OCI-LY7 (cell line): ENCODE data around the gene HCN1. TPM values are rescaled to one million over a fixed set of nuclear protein-coding genes. Genes with fewer than 3 reads are reported as not detected.

ENCODE experiments used
- BruUV-seq: library from RNA; stranded (reverse); fragments of 400-500 nt; replicated peaks from 2 replicates; lab custom pipeline; 2021; lab: Mats Ljungman, UMichigan
- CTCF ChIA-PET: fragments of 300-600 bp; sonication (Branson Sonifier 250); formaldehyde crosslinking; loops from one replicate; lab custom pipeline; 2022; ENCODE audit warnings: antibody characterized with exemption; ENCODE audit not compliant: unreplicated experiment; lab: Charles Lee
- POLR2A ChIA-PET: fragments of 300-600 bp; sonication (Branson Sonifier 250); formaldehyde crosslinking; loops from one replicate; lab custom pipeline; 2022; ENCODE audit warnings: antibody characterized with exemption; lab: Charles Lee
- DNase-seq: peaks from one replicate; pipeline ENCODE4 v3.0.0-alpha.2; 2015; ENCODE audit warnings: low spot score
- H2AFZ ChIP-seq: fragments of 200-600 bp; sonication (generic), shearing (Covaris generic); 2 replicates; pipeline ENCODE4 v1.6.1; 2014; ENCODE audit warnings: mild to moderate bottlenecking, antibody characterized with exemption, low read length, moderate library complexity
- H3K27ac ChIP-seq: fragments of 200-600 bp; sonication (generic); 2 replicates; pipeline ENCODE4 v1.5.1; 2014; ENCODE audit warnings: mixed run types, low read depth, mild to moderate bottlenecking, moderate library complexity, low read length, inconsistent platforms; ENCODE audit not compliant: poor library complexity, severe bottlenecking
- H3K36me3 ChIP-seq: fragments of 200-600 bp; sonication (generic); 2 replicates; pipeline ENCODE4 v1.6.1; 2014; ENCODE audit warnings: mild to moderate bottlenecking, antibody characterized with exemption, low read length, moderate library complexity, mixed read lengths; ENCODE audit not compliant: insufficient read depth
- H3K4me1 ChIP-seq: fragments of 200-600 bp; sonication (generic); 2 replicates; pipeline ENCODE4 v1.5.1; 2014; ENCODE audit warnings: mild to moderate bottlenecking, low read length; ENCODE audit not compliant: insufficient read depth, poor library complexity, severe bottlenecking
- H3K4me2 ChIP-seq: fragments of 200-600 bp; sonication (generic); 2 replicates; pipeline ENCODE4 v1.6.1; 2014; ENCODE audit warnings: mild to moderate bottlenecking, low read length
- H3K4me3 ChIP-seq: fragments of 200-600 bp; sonication (generic); 2 replicates; pipeline ENCODE4 v1.5.1; 2014; ENCODE audit warnings: mild to moderate bottlenecking, low read depth, low read length; ENCODE audit not compliant: poor library complexity, severe bottlenecking
- H3K79me2 ChIP-seq: fragments of 200-600 bp; sonication (generic); 2 replicates; pipeline ENCODE4 v1.6.1; 2016; ENCODE audit warnings: low read depth, mild to moderate bottlenecking, low read length, moderate library complexity, mixed read lengths; ENCODE audit not compliant: insufficient read depth
- H3K9me2 ChIP-seq: fragments of 200-600 bp; sonication (generic); 2 replicates; pipeline ENCODE4 v1.6.1; 2016; ENCODE audit warnings: mild to moderate bottlenecking, low read length, mixed read lengths; ENCODE audit not compliant: insufficient read depth
- H3K9me3 ChIP-seq: fragments of 200-600 bp; sonication (generic); 2 replicates; pipeline ENCODE4 v1.6.1; 2014; ENCODE audit warnings: mild to moderate bottlenecking, mixed run types, low read length, mixed read lengths
- H4K20me1 ChIP-seq: fragments of 200-600 bp; sonication (generic); 2 replicates; pipeline ENCODE4 v1.6.1; 2014; ENCODE audit warnings: mild to moderate bottlenecking, antibody characterized with exemption, low read length, moderate library complexity, mixed read lengths; ENCODE audit not compliant: insufficient read depth
- EZH2phosphoT487 ChIP-seq: fragments of 200-600 bp; sonication (generic); IDR thresholded peaks from 2 replicates; pipeline ENCODE4 v1.6.1; 2018; ENCODE audit warnings: low read depth, borderline replicate concordance, mild to moderate bottlenecking, mixed run types, antibody characterized with exemption, low read length, moderate library complexity, mixed read lengths
- intact Hi-C: fragments of 100-400 bp; cut with micrococcal nuclease; formaldehyde crosslinking; loops from one replicate; pipeline ENCODE4 v1.10.0; 2022; ENCODE audit not compliant: unreplicated experiment
- total RNA-seq, 2 experiments: library from RNA; depleted of rRNA in 1 of 2; stranded (reverse); fragments of >200 nt in 1 of 2; shearing (Covaris generic) in 1 of 2; gene quantifications; 2 replicates each; pipeline ENCODE4 v1.2.3, GENCODE V29; 2014 to 2022
- TF ChIP-seq, protein P1 (sequence below): fragments of 200-600 bp; sonication (generic); conservative IDR thresholded peaks from 2 replicates; pipeline ENCODE4 v1.5.1; 2014; ENCODE audit warnings: mild to moderate bottlenecking, antibody characterized with exemption, low read length, moderate library complexity, mixed read lengths

HCN1 gene
- total RNA-seq, 2 experiments from 2014 or later = not detected

DNA sequence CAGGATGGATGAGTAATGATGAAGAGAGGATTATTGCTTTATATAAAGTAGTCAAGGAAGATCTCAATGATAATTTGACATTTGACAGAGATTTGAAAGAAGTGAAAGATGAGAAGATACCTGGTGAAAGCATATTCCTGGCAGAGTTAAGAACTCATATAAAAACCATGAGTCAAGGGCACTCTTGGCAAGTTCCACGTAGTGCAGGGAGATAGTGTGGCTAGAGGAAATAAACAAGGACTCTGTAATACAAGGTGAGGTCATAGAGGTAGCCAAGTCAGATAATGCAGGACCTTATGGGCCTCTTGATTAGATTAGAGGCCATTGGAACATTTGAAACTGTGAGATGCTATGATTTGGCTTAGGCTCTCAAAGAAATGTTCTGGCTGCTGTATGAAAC is 72.3 kb downstream of the HCN1 start:
- H3K36me3 ChIP-seq = no peaks in the 10 kb centered on the region
- no peak for DNase-seq
- H4K20me1 ChIP-seq = no peaks in the 10 kb centered on the region
- H2AFZ ChIP-seq = no peak overlapping the region
- no peaks in the 10 kb centered on the region for H3K79me2 ChIP-seq
- H3K4me1 ChIP-seq = no peaks in the 10 kb centered on the region
- H3K9me2 ChIP-seq = no peaks in the 10 kb centered on the region
- no TSS peak for BruUV-seq
- ChIA-PET CTCF (no interaction called here), POLR2A (no interaction called here)
- TF ChIP-seq, protein P1, sequence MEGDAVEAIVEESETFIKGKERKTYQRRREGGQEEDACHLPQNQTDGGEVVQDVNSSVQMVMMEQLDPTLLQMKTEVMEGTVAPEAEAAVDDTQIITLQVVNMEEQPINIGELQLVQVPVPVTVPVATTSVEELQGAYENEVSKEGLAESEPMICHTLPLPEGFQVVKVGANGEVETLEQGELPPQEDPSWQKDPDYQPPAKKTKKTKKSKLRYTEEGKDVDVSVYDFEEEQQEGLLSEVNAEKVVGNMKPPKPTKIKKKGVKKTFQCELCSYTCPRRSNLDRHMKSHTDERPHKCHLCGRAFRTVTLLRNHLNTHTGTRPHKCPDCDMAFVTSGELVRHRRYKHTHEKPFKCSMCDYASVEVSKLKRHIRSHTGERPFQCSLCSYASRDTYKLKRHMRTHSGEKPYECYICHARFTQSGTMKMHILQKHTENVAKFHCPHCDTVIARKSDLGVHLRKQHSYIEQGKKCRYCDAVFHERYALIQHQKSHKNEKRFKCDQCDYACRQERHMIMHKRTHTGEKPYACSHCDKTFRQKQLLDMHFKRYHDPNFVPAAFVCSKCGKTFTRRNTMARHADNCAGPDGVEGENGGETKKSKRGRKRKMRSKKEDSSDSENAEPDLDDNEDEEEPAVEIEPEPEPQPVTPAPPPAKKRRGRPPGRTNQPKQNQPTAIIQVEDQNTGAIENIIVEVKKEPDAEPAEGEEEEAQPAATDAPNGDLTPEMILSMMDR = no peak
- TF ChIP-seq EZH2phosphoT487 = no peak
- no peak overlapping the region for H3K27ac ChIP-seq
- H3K4me3 ChIP-seq = no peak overlapping the region
- intact Hi-C loops = no loop called here
- no peak overlapping the region for H3K4me2 ChIP-seq
- H3K9me3 ChIP-seq = 0 out of 2 replicates have a peak, but pooled peaks cover 6% of the 10 kb centered on the region

DNA sequence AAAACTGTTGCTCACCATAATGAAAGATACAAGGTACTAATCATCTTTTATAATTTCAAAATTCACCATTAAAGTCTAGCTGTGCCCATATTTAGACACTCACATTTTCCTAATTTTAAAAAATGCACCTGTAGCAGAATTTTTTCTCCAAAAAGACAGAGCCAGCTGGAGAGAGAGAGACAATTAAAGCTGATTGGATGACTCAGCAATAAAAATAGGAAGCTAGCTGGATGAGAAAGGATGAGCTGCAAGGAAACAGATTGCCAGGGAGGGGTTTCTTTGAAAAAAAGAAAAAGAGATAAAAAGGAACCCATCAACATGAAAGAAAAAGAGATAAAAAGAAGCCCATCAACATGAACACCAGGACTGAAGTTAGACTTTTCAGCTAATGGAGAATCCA is 73.8 kb downstream of the HCN1 start:
- Histone ChIP-seq H3K4me2 (no peak overlapping the region), H3K27ac (no peak overlapping the region), H3K79me2 (no peaks in the 10 kb centered on the region), H2AFZ (no peak overlapping the region), H3K36me3 (no peaks in the 10 kb centered on the region), H3K4me1 (no peaks in the 10 kb centered on the region), H3K4me3 (no peak overlapping the region), H3K9me2 (no peaks in the 10 kb centered on the region), H4K20me1 (no peaks in the 10 kb centered on the region), H3K9me3 (0 out of 2 replicates have a peak, but pooled peaks cover 6% of the 10 kb centered on the region)
- TF ChIP-seq, protein P1 = no peak
- TF ChIP-seq EZH2phosphoT487 = no peak
- intact Hi-C loops = no loop called here
- DNase-seq = no peak
- POLR2A ChIA-PET = no interaction called here
- CTCF ChIA-PET = no interaction called here
- BruUV-seq = no TSS peak

DNA sequence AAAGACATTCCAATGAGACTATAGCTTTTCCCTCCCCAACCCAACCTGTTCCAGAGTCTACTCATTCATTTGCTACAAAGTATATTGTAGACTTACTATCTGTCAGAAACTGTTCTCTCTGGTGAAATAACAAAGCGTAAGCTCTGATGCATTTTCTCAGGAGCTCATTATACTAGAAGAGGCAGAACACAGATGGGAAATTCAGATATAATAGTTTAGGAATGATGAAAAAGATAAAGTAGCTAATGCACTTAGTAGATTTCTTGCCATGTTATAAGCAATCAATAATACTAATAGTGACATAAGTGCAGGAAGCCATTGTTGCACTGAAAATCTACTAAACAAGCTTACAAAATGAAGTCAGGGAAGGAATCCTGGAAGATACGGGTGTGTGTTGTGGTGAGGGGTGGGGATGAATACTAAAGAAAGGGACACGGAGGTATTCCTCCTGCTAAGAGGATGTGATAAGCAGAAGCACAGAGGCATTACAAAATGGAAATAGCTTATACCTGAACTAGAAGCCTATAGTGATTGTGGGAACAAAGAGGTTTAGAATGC is 78.2 kb downstream of the HCN1 start:
- Histone ChIP-seq H3K4me1 (no peaks in the 10 kb centered on the region), H3K9me2 (no peaks in the 10 kb centered on the region), H3K9me3 (peaks cover 20% of the 10 kb centered on the region; the same call in 1 of the 2 replicates), H3K27ac (no peak overlapping the region), H3K79me2 (no peaks in the 10 kb centered on the region), H4K20me1 (no peaks in the 10 kb centered on the region), H3K4me3 (no peak overlapping the region), H2AFZ (no peak overlapping the region), H3K36me3 (no peaks in the 10 kb centered on the region), H3K4me2 (no peak overlapping the region)
- POLR2A ChIA-PET = no interaction called here
- TF ChIP-seq EZH2phosphoT487 = no peak
- TF ChIP-seq, protein P1 = no peak
- no TSS peak for BruUV-seq
- intact Hi-C loops = no loop called here
- CTCF ChIA-PET = no interaction called here
- no peak for DNase-seq
